Lower leg skin (tissue), 3 donors: Measurements from ENCODE around the gene C9orf78.

Experiments used
- POLR2A ChIP-seq, 2 donors: fragments of 450-650 bp; IDR thresholded peaks; one replicate each; pipeline ENCODE4 v1.6.1; 2016 to 2017; ENCODE audit warnings: antibody characterized with exemption in 2 of 2, mild to moderate bottlenecking in 1 of 2, moderate library complexity in 1 of 2
- TF ChIP-seq, protein P1 (sequence below), 3 donors: fragments of 450-650 bp; IDR thresholded peaks; one replicate each; pipeline ENCODE4 v1.5.1; 2016; ENCODE audit warnings: antibody characterized with exemption in 3 of 3, mild to moderate bottlenecking in 3 of 3, moderate library complexity in 2 of 3

- TF ChIP-seq, protein P1, sequence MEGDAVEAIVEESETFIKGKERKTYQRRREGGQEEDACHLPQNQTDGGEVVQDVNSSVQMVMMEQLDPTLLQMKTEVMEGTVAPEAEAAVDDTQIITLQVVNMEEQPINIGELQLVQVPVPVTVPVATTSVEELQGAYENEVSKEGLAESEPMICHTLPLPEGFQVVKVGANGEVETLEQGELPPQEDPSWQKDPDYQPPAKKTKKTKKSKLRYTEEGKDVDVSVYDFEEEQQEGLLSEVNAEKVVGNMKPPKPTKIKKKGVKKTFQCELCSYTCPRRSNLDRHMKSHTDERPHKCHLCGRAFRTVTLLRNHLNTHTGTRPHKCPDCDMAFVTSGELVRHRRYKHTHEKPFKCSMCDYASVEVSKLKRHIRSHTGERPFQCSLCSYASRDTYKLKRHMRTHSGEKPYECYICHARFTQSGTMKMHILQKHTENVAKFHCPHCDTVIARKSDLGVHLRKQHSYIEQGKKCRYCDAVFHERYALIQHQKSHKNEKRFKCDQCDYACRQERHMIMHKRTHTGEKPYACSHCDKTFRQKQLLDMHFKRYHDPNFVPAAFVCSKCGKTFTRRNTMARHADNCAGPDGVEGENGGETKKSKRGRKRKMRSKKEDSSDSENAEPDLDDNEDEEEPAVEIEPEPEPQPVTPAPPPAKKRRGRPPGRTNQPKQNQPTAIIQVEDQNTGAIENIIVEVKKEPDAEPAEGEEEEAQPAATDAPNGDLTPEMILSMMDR (IDR thresholded peaks at IDR 0.05) = no peak
- TF ChIP-seq POLR2A (IDR thresholded peaks at IDR 0.05) = no peak
These were observed 16.7 kb upstream of the C9orf78 start for GRCh38 chr9:129851821-129852220.
